Neural progenitor cell (in vitro differentiated cells): ENCODE measurements around the gene ENDOU. TPM values are rescaled to one million over a fixed set of nuclear protein-coding genes. Genes with fewer than 3 reads are reported as not detected.
A peak's percentile ranks its signal among the peaks of the same experiment; 100 is the strongest.

Experiments used
- DNase-seq: peaks from one replicate; pipeline ENCODE4 v3.0.0-alpha.2; 2016; ENCODE audit warnings: low spot score
- H2AFZ ChIP-seq: fragments of 200-600 bp; sonication (generic); replicated peaks from 2 replicates; pipeline ENCODE4 v1.6.1; 2016; ENCODE audit warnings: antibody characterized with exemption
- H3F3A ChIP-seq: fragments of 200-600 bp; sonication (generic); 2 replicates; pipeline ENCODE4 v1.6.1; 2016; ENCODE audit warnings: antibody characterized with exemption, low read depth
- H3K27ac ChIP-seq: fragments of 200-600 bp; sonication (generic); 2 replicates; pipeline ENCODE4 v1.5.1; 2016; ENCODE audit warnings: mild to moderate bottlenecking
- H3K27me3 ChIP-seq: fragments of 200-600 bp; sonication (generic); 2 replicates; pipeline ENCODE4 v1.6.1; 2016; ENCODE audit warnings: mild to moderate bottlenecking, moderate library complexity
- H3K36me3 ChIP-seq: fragments of 200-600 bp; sonication (generic); 2 replicates; pipeline ENCODE4 v1.5.1; 2016
- H3K4me1 ChIP-seq: fragments of 200-600 bp; sonication (generic); 2 replicates; pipeline ENCODE4 v1.6.1; 2016; ENCODE audit warnings: mixed run types
- H3K4me2 ChIP-seq: fragments of 200-600 bp; sonication (generic); 2 replicates; pipeline ENCODE4 v1.6.1; 2016
- H3K4me3 ChIP-seq: fragments of 200-600 bp; sonication (generic); 2 replicates; pipeline ENCODE4 v1.5.1; 2016
- H3K79me2 ChIP-seq: fragments of 200-600 bp; sonication (generic); 2 replicates; pipeline ENCODE4 v1.6.1; 2016; ENCODE audit warnings: low read depth
- H3K9ac ChIP-seq: fragments of 200-600 bp; sonication (generic); 2 replicates; pipeline ENCODE4 v1.6.1; 2016
- H3K9me3 ChIP-seq: fragments of 200-600 bp; sonication (generic); 2 replicates; pipeline ENCODE4 v1.5.1; 2016; ENCODE audit warnings: low read depth
- H4K20me1 ChIP-seq: fragments of 200-600 bp; sonication (generic); 2 replicates; pipeline ENCODE4 v1.6.1; 2016; ENCODE audit warnings: low read depth
- H3K27ac Mint-ChIP-seq: 3 replicates; pipeline ENCODE4 v1.8.0; 2021; ENCODE audit warnings: mixed read lengths
- H3K27me3 Mint-ChIP-seq: 2 replicates; pipeline ENCODE4 v1.8.0; 2022; ENCODE audit warnings: low read depth, mild to moderate bottlenecking, inconsistent platforms, moderate library complexity, mixed read lengths; ENCODE audit not compliant: insufficient read depth
- H3K36me3 Mint-ChIP-seq: 3 replicates; pipeline ENCODE4 v1.8.0; 2021; ENCODE audit warnings: mixed read lengths
- H3K4me1 Mint-ChIP-seq: 3 replicates; pipeline ENCODE4 v1.8.0; 2021; ENCODE audit warnings: mixed read lengths
- H3K4me3 Mint-ChIP-seq: 3 replicates; pipeline ENCODE4 v1.8.0; 2021; ENCODE audit warnings: mild to moderate bottlenecking, moderate library complexity, mixed read lengths
- H3K9me3 Mint-ChIP-seq: 3 replicates; pipeline ENCODE4 v1.8.0; 2020; ENCODE audit warnings: mixed read lengths
- CTCF ChIP-seq: fragments of 200-600 bp; sonication (generic); IDR thresholded peaks from 2 replicates; pipeline ENCODE4 v1.5.1; 2017; ENCODE audit warnings: antibody characterized with exemption, mild to moderate bottlenecking
- EZH2 ChIP-seq: fragments of 200-600 bp; sonication (generic); IDR thresholded peaks from 2 replicates; pipeline ENCODE4 v1.6.1; 2017; ENCODE audit warnings: antibody characterized with exemption, mild to moderate bottlenecking, moderate library complexity
- EZH2phosphoT487 ChIP-seq: fragments of 200-600 bp; sonication (generic); IDR thresholded peaks from 2 replicates; pipeline ENCODE4 v1.6.1; 2017; ENCODE audit warnings: antibody characterized with exemption
- total RNA-seq: library from RNA; depleted of rRNA; stranded (reverse); fragments of >200 nt; gene quantifications from 2 replicates; pipeline ENCODE4 v1.2.3, GENCODE V29; 2015; ENCODE audit warnings: low replicate concordance

The ENDOU gene
- total RNA-seq, 1 donor from 2014 or later: not detected

GRCh38 chr12:47768323-47768811, 43.1 kb upstream of the ENDOU start:
- H3K4me1 Mint-ChIP-seq: peaks cover 22% of the 10 kb centered on the region
- no peak overlapping the region for H3K27ac Mint-ChIP-seq

GRCh38 chr12:47767216-47767724, 42.0 kb upstream of the ENDOU start:
- H3K9ac ChIP-seq: no peak overlapping the region
- no peaks in the 10 kb centered on the region for H4K20me1 ChIP-seq
- H3F3A ChIP-seq: peaks cover 15% of the 10 kb centered on the region
- H3K4me3 ChIP-seq: no peak overlapping the region
- Mint-ChIP-seq H3K4me1 (peaks cover 25% of the 10 kb centered on the region), H3K36me3 (no peaks in the 10 kb centered on the region), H3K27me3 (peaks cover 11% of the 10 kb centered on the region), H3K9me3 (no peaks in the 10 kb centered on the region), H3K27ac (no peak overlapping the region), H3K4me3 (no peak overlapping the region)
- H3K4me2 ChIP-seq: no peak overlapping the region
- peak; percentile 66 for TF ChIP-seq CTCF
- TF ChIP-seq EZH2phosphoT487: no peak
- H3K27ac ChIP-seq: no peak overlapping the region
- H3K36me3 ChIP-seq: no peaks in the 10 kb centered on the region
- peaks cover 5% of the 10 kb centered on the region for H3K27me3 ChIP-seq
- H3K4me1 ChIP-seq: peaks cover under 1% of the 10 kb centered on the region
- H3K79me2 ChIP-seq: no peaks in the 10 kb centered on the region
- H2AFZ ChIP-seq: no peak overlapping the region
- DNase-seq: peak; percentile 48
- H3K9me3 ChIP-seq: no peaks in the 10 kb centered on the region

More at GRCh38 chr12:47768323-47768811, 43.1 kb upstream of the ENDOU start:
- no peak overlapping the region for H3K27ac ChIP-seq
- H3K79me2 ChIP-seq: no peaks in the 10 kb centered on the region
- no peak overlapping the region for H3K4me3 ChIP-seq
- no peak overlapping the region for H3K4me2 ChIP-seq
- Mint-ChIP-seq H3K4me3 (no peak overlapping the region), H3K36me3 (no peaks in the 10 kb centered on the region), H3K27me3 (peaks cover 11% of the 10 kb centered on the region), H3K9me3 (no peaks in the 10 kb centered on the region)
- peaks cover 7% of the 10 kb centered on the region for H3K4me1 ChIP-seq
- H4K20me1 ChIP-seq: no peaks in the 10 kb centered on the region
- H3K9ac ChIP-seq: no peak overlapping the region
- peaks cover 21% of the 10 kb centered on the region for H3F3A ChIP-seq
- DNase-seq: peak; percentile 50
- H3K9me3 ChIP-seq: no peaks in the 10 kb centered on the region
- H3K36me3 ChIP-seq: no peaks in the 10 kb centered on the region
- H2AFZ ChIP-seq: no peak overlapping the region
- peaks cover 11% of the 10 kb centered on the region for H3K27me3 ChIP-seq
- no peak for TF ChIP-seq CTCF
- TF ChIP-seq EZH2phosphoT487: no peak
- TF ChIP-seq EZH2: no peak

GRCh38 chr12:47766502-47767215, 41.4 kb upstream of the ENDOU start:
- Histone ChIP-seq H3K79me2 (no peaks in the 10 kb centered on the region), H3K27ac (no peak overlapping the region), H2AFZ (no peak overlapping the region), H3K36me3 (no peaks in the 10 kb centered on the region), H3K27me3 (no peaks in the 10 kb centered on the region), H4K20me1 (no peaks in the 10 kb centered on the region), H3K9me3 (no peaks in the 10 kb centered on the region), H3K4me2 (no peak overlapping the region), H3K4me1 (no peaks in the 10 kb centered on the region), H3K4me3 (no peak overlapping the region), H3F3A (peaks cover 12% of the 10 kb centered on the region), H3K9ac (no peak overlapping the region)
- H3K9me3 Mint-ChIP-seq: no peaks in the 10 kb centered on the region
- peaks cover 22% of the 10 kb centered on the region for H3K4me1 Mint-ChIP-seq
- no peak overlapping the region for H3K27ac Mint-ChIP-seq
- peaks cover 8% of the 10 kb centered on the region for H3K27me3 Mint-ChIP-seq
- DNase-seq: no peak
- H3K36me3 Mint-ChIP-seq: no peaks in the 10 kb centered on the region
- H3K4me3 Mint-ChIP-seq: no peak overlapping the region
- TF ChIP-seq EZH2phosphoT487 (no peak), CTCF (no peak), EZH2 (no peak)
